Gastrocnemius medialis (tissue), 4 donors: Measurements from ENCODE around the gene THTPA. TPM values are rescaled to one million over a fixed set of nuclear protein-coding genes. Genes with fewer than 3 reads are reported as not detected.
A peak's percentile ranks its signal among the peaks of the same experiment; 100 is the strongest.

Source experiments
- ATAC-seq, 2 donors: fragments of 150-250 bp; one replicate each; pipeline ENCODE4 v1.9.1; 2016
- DNase-seq, 2 donors: peaks; one replicate each; pipeline ENCODE4 v3.0.0-alpha.2; 2019
- H3K27ac ChIP-seq, 4 donors: fragments of 200-600 bp; sonication (generic); 1 replicate in 1 of 4; 2 replicates in 3 of 4; pipeline ENCODE4 v1.5.1; 2016 to 2018; ENCODE audit warnings: mild to moderate bottlenecking in 2 of 4, moderate library complexity in 1 of 4
- H3K27me3 ChIP-seq, 3 donors: fragments of 200-600 bp; sonication (generic) in 2 of 3; 1 replicate in 1 of 3; 2 replicates in 2 of 3; pipeline versions ENCODE4 v1.5.1 to v1.6.0; 2016 to 2019; ENCODE audit warnings: mild to moderate bottlenecking in 1 of 3, moderate library complexity in 1 of 3
- H3K36me3 ChIP-seq, 2 donors: fragments of 200-600 bp; sonication (generic) in 1 of 2; one replicate each; pipeline ENCODE4 v1.5.1; 2017 to 2018
- H3K4me1 ChIP-seq, 2 donors: fragments of 200-600 bp; sonication (generic) in 1 of 2; one replicate each; pipeline ENCODE4 v1.5.1; 2016 to 2017; ENCODE audit warnings: mild to moderate bottlenecking in 2 of 2
- H3K4me3 ChIP-seq, 4 donors: fragments of 200-600 bp; sonication (generic) in 3 of 4; 1 replicate in 1 of 4; 2 replicates in 3 of 4; pipeline ENCODE4 v1.5.1; 2016 to 2019; ENCODE audit warnings: mild to moderate bottlenecking in 2 of 4
- H3K9me3 ChIP-seq, 3 donors: fragments of 200-600 bp; sonication (generic) in 2 of 3; 1 replicate in 1 of 3; 2 replicates in 2 of 3; pipeline ENCODE4 v1.5.1; 2016 to 2019
- CTCF ChIP-seq, 5 experiments: fragments of 450-650 bp in 3 of 5; fragments of 200-600 bp in 2 of 5; sonication (generic) in 2 of 5; IDR thresholded peaks in 4 of 5; conservative IDR thresholded peaks in 1 of 5; 1 replicate in 4 of 5; 2 replicates in 1 of 5; pipeline ENCODE4 v1.5.1; 2016 to 2019; ENCODE audit warnings: antibody characterized with exemption in 5 of 5, mild to moderate bottlenecking in 3 of 5, moderate library complexity in 3 of 5
- POLR2A ChIP-seq, 2 donors: fragments of 450-650 bp; IDR thresholded peaks; one replicate each; pipeline ENCODE4 v1.6.1; 2017; ENCODE audit warnings: antibody characterized with exemption in 2 of 2, mild to moderate bottlenecking in 2 of 2, moderate library complexity in 2 of 2
- in situ Hi-C, 4 donors: fragments of 200-750 bp; cut with MboI; loops; one replicate each; pipeline versions ENCODE4 v1.15.0 to v1.8.0; 2017; ENCODE audit warnings: low sequenced_read_pairs in 4 of 4
- intact Hi-C: fragments of 100-400 bp; cut with DNase I; formaldehyde crosslinking; loops from one replicate; pipeline ENCODE4 v1.15.1; 2023; ENCODE audit warnings: low total_unique reads
- total RNA-seq, 4 donors: library from RNA; depleted of rRNA; stranded (reverse); fragments of >200 nt; gene quantifications; one replicate each; pipeline versions ENCODE4 v1.1.0 to v1.2.3, GENCODE V29; 2016

THTPA gene
- total RNA-seq, 4 donors from 2014 or later, result 13.2 to 32.9 (median 21.4) TPM

- Histone ChIP-seq H3K4me3 (no peak overlapping the region), H3K36me3 (no peaks in the 10 kb centered on the region), H3K27ac (no peak overlapping the region), H3K9me3 (no peaks in the 10 kb centered on the region), H3K4me1 (no peaks in the 10 kb centered on the region), H3K27me3 (no peaks in the 10 kb centered on the region)
- DNase-seq (no peak), ATAC-seq (no peak)
- intact Hi-C loops (no loop called here), in situ Hi-C loops (no loop called here)
- no peak for TF ChIP-seq POLR2A (IDR thresholded peaks at IDR 0.05)
Measured at GRCh38 chr14:23601424-23601823, 45.4 kb downstream of the THTPA start.

- ATAC-seq, result no peak
- Histone ChIP-seq H3K9me3 (no peaks in the 10 kb centered on the region), H3K4me1 (no peaks in the 10 kb centered on the region), H3K4me3 (no peak overlapping the region), H3K27me3 (no peaks in the 10 kb centered on the region), H3K27ac (no peak overlapping the region), H3K36me3 (no peaks in the 10 kb centered on the region)
- no peak for DNase-seq
- intact Hi-C loops (no loop called here), in situ Hi-C loops (no loop called here)
- TF ChIP-seq CTCF (IDR thresholded peaks at IDR 0.05 in 4 of 5, conservative IDR thresholded peaks at IDR 0.05 in 1 of 5) (no peak), POLR2A (IDR thresholded peaks at IDR 0.05) (no peak)
Measured at GRCh38 chr14:23601845-23602180, 45.7 kb downstream of the THTPA start.

- Histone ChIP-seq H3K4me1 (no peaks in the 10 kb centered on the region), H3K36me3 (no peaks in the 10 kb centered on the region), H3K27me3 (no peaks in the 10 kb centered on the region), H3K9me3 (no peaks in the 10 kb centered on the region), H3K27ac (no peak overlapping the region), H3K4me3 (no peak overlapping the region)
- no peak for DNase-seq
- ATAC-seq, result peak in 1 of 2 donors; percentile 56
- TF ChIP-seq CTCF (IDR thresholded peaks at IDR 0.05 in 4 of 5, conservative IDR thresholded peaks at IDR 0.05 in 1 of 5), result no peak
- TF ChIP-seq POLR2A (IDR thresholded peaks at IDR 0.05), result no peak
- in situ Hi-C loops (no loop called here), intact Hi-C loops (no loop called here)
Measured at GRCh38 chr14:23602181-23603095, 46.4 kb downstream of the THTPA start.

DNA sequence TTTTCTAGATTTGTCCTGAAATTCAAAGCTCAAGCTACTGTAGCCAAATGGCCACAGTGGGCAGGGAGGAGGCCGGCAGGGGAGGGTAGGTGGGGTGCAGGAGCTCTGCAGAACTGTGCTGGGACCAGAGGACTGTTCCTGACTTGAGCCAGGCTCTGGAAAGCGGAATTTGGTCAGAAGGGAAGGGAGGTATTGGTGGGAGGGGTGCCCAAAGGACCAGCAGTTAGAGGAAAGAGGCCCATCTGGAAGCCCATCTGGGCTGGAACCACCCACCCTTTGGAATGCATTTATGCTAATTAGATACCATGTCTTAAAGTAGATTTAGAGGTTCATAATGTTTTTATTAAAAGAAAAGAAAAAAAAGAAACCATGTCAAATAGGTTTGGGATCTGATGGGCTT is 47.0 kb downstream of the THTPA start:
- DNase-seq, result no peak
- H3K27me3 ChIP-seq, result no peaks in the 10 kb centered on the region
- no peaks in the 10 kb centered on the region for H3K9me3 ChIP-seq
- intact Hi-C loops, result no loop called here
- no peak for TF ChIP-seq POLR2A (IDR thresholded peaks at IDR 0.05)
- no peak for TF ChIP-seq CTCF (IDR thresholded peaks at IDR 0.05 in 4 of 5, conservative IDR thresholded peaks at IDR 0.05 in 1 of 5)
- no peaks in the 10 kb centered on the region for H3K36me3 ChIP-seq
- H3K4me3 ChIP-seq, result no peak overlapping the region
- H3K27ac ChIP-seq, result no peak overlapping the region
- in situ Hi-C loops, result no loop called here
- no peak for ATAC-seq
- no peaks in the 10 kb centered on the region for H3K4me1 ChIP-seq

- Histone ChIP-seq H3K9me3 (no peaks in the 10 kb centered on the region), H3K27me3 (no peaks in the 10 kb centered on the region), H3K4me3 (no peak overlapping the region), H3K27ac (no peak overlapping the region), H3K36me3 (no peaks in the 10 kb centered on the region), H3K4me1 (no peaks in the 10 kb centered on the region)
- DNase-seq, result no peak
- intact Hi-C loops, result no loop called here
- no peak for ATAC-seq
- TF ChIP-seq CTCF (IDR thresholded peaks at IDR 0.05 in 4 of 5, conservative IDR thresholded peaks at IDR 0.05 in 1 of 5), result no peak
- no peak for TF ChIP-seq POLR2A (IDR thresholded peaks at IDR 0.05)
- in situ Hi-C loops, result no loop called here
Measured at GRCh38 chr14:23604148-23604547, 48.1 kb downstream of the THTPA start.
